Stimulated activated CD8-positive, alpha-beta memory T cell treated with anti-CD3 and anti-CD28 coated beads, Interleukin-15, amount 100 ng/mL, for 24 hours (primary cell): ENCODE results near the gene CYFIP1.

Source experiments
- DNase-seq: peaks from one replicate; pipeline ENCODE4 v3.0.0-alpha.2; 2020; ENCODE audit warnings: low read depth

The CYFIP1 gene

DNA sequence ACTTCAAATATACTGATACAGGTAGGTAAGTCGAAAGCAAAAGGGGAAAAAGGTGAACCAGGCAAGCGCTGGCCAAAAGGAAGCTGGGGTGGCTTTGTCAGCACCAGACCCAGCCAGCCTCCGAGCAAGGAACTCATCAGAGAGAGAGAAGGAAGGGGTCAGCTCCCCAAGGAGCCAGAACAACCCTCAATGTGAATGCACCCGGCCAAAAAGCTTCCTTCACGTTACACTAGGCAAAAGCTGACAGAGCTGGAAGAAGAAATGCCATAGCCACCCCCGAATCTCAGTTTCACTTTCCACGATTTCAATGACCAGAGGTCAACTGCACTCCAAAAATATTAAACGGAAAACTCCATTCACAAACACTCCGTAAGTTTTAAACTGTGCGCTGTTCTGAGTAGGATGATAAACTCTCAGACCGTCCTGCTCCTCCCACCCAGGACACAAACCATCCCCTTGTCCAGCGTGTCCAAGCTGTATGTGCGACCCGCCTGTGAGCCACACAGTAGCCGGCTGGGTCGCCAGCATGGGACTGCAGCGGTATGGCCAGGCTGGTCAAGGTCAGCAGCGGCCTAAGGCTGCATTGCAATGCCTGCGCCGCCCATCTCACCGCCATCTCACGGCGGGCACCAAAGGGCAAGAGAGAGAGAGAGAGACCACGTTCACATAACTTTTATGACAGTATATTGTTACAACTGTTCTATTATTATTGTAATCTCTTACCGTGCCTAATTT is 29.7 kb downstream of the CYFIP1 start:
- no peak for DNase-seq

GRCh38 chr15:22949074-22949547 is 31.1 kb downstream of the CYFIP1 start:
- no peak for DNase-seq

GRCh38 chr15:22948056-22948455 is 32.1 kb downstream of the CYFIP1 start:
- DNase-seq, result no peak

DNA sequence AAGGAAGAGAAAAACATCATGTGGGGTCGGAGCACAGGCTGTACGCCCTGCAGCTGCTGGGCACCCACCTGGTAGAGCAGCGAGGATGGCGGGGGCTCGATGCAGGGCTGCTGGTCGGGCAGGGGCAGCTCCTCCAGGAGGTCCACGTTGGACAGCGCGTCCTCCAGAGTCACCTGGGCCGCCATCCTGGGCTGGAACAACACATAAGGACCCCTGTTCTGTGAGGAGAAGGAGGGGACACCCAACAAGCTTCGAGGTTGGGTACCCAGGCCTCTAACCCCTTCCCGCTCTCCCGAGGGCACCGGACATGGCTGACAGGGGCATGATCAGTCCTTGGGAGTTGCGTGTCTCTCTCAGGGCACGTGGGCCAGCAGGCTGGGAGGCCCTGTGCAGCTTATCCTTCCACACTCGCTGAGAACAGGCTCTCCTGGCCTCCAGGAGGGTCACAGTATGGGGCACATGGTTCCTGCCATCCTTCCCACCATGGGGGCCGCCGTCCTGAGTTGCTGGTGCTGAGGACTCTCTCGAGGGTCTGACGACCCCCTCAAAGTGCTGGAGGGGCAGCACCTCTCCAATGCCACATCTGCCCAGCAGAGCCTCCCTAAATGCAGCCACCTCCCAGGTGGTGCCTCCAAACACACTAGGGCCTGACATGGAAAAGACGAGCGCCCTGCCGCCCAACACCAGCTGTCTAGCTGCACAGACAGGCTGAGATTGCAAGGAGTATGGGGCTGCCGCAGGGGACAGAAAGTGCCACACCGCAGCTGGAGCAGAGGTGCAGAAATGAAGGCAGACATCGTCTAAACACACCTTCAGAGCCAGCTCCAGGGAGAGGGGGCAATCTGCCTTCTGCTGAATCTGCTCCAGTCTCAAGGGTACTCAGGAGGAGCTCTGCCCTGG is 32.8 kb downstream of the CYFIP1 start:
- no peak for DNase-seq

GRCh38 chr15:22945071-22945470 is 35.1 kb downstream of the CYFIP1 start:
- no peak for DNase-seq

DNA sequence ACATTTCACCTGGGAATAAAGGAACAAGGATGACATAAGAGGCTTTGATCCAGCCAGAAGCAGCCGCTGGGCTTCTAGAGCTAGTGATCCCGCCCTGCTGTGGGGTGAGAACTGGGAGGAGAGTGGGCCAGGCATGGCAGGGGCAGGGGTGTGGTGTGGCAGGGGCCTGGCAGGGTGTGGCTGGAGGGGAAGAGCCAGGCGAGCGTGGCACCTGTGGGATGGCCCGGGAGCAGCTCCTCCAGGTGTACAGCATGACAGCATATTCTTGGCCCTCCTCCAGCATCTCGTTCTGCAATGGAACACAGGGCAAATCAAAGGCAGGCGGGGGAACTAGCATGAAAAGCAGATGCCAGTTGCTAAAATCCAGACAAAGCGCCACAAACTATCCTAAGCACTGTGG is 35.5 kb downstream of the CYFIP1 start:
- DNase-seq, result no peak

GRCh38 chr15:22942877-22943276 is 37.3 kb downstream of the CYFIP1 start:
- DNase-seq, result no peak

DNA sequence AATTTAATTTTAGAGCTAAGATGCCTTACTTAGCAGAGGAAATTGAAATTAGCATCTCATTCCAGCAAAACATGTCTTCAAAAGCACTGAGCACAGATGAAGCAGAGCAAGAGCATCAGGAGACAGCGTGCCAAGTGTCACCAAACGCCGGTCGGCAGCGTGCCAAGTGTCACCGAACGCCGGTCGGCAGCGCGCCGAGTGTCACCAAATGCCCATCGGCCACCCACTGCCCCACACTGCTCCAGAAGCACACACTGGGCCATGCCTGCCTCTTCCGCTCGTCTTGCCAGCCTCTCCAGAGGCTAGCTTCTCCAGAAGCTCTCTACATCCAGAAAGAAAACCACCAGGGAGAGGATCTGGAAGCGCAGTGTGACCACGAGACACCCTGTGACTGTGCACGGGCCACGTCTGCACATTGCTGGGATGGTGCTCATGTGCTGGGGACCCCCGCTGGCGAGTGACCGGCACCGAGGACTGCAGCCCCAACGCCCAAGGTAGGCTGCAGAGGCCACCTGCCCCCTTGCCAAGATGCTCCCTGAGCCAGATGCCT is 37.8 kb downstream of the CYFIP1 start:
- DNase-seq, result no peak

DNA sequence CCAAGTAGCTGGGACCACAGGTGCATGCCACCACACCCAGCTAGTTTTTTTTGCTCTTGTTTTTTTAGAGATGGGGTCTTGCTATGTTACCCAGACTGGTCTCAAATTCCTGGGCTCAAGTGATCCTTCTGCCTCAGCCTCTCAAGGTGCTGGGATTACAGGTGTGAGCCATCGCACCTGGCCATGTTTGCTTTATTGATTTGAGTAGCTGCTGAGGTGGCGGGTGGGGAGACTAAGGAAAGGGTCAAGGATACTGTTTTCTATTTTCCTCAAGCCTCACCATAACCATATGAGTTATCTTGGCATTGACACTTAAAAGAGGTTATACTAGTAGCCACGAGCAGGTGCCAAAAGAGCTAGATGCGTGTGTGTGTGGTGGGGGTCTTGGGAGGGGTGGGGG is 39.0 kb downstream of the CYFIP1 start:
- no peak for DNase-seq

GRCh38 chr15:22939652-22940061 is 40.5 kb downstream of the CYFIP1 start:
- DNase-seq, result no peak

DNA sequence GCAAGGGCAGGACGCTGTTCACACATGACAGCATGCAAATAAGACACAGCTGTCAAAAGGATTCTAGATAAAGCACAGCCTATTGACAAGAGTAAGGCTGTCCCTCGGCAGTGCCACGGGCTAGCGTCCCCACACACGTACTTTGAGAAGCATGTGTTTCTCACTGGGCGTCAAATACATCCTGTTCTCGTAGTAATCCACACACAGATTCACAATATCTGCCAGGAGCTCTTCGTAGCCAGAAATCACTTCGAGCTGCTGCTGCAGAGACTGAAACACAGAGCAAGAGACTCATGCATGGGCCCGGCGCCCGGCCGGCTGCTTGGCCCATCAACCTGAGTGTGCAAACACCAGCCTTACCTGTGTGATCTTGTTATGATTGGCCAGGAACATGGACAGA is 41.1 kb downstream of the CYFIP1 start:
- DNase-seq, result no peak

DNA sequence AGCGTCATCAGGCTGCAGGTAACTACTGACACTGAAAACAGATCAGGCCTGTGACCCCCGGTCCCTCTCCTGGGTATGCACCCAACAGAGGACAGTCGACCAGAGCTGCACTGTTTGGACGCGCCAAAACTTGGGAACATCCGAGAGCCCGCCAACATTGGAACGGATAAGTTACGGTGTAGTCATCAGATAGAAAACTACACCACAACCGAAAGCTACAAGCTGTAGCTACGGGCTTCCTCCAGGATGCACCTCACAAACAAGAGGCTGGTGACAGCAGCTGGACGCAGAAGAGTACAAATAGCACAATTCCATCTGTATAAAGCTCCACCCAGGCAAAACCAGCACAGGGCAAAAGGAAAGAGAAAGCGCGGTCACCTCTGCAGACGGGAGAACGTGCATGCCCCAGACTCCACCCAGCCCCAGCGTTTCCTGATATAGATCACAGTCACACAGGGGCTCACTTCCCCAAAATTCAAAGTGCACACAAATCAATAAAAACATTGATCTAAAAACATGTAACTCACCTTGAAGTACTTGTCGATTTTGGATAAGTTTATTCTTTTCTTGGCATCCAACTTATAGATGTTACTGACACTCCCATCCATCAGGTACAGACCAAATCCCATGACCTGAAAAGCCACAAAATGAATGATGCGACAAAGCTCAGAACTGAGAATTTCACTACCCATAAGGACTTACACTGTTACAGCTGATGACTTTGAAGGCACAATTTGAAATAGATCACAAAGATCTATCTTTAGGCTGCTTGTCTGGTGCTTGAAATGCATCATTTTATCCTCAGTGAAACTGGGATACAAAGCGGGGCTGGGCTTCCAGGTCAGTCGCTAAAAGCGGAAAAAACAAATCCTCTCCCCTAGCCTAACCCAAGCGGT is 43.3 kb downstream of the CYFIP1 start:
- no peak for DNase-seq

- DNase-seq, result no peak
These were observed 46.5 kb downstream of the CYFIP1 start for GRCh38 chr15:22933641-22934061.

DNA sequence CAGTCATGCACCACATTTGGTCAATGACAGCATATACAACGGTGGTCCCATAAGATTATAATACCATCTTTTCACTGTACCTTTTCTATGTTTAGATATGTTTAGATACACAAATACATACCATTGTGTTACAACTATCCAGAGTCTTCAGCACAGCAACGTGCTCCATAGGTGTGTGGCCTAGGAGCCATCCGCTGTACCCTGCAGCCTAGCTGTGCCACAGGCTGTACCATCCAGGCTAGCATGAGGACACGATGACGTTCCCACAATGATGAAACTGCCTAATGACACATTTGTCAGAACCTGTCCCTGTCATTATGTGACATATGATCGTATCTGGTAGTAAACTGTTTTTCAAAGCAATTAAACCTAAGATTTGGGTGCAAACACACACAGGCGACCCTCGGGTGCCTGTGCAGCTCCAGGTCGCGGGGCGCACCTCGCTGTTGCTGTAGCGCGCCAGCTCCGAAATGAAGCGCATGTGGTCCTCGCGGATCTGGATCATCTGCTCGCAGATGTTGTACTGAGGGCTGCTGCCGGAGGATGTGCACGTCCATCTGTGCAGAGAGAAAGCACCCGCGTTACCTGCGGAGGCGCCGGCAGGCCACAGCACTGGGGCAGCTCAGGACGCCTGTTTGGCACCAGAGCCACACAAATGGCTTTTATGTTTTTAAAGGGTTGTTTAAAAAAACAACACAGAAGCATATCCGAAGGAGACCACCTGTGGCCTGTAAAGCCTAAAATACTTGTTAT is 48.2 kb downstream of the CYFIP1 start:
- no peak for DNase-seq

GRCh38 chr15:22930782-22931484 is 49.2 kb downstream of the CYFIP1 start:
- no peak for DNase-seq

- no peak for DNase-seq
These were observed 52.4 kb downstream of the CYFIP1 start for GRCh38 chr15:22927761-22928160.

- DNase-seq, result no peak
These were observed 54.3 kb downstream of the CYFIP1 start for GRCh38 chr15:22925875-22926274.

DNA sequence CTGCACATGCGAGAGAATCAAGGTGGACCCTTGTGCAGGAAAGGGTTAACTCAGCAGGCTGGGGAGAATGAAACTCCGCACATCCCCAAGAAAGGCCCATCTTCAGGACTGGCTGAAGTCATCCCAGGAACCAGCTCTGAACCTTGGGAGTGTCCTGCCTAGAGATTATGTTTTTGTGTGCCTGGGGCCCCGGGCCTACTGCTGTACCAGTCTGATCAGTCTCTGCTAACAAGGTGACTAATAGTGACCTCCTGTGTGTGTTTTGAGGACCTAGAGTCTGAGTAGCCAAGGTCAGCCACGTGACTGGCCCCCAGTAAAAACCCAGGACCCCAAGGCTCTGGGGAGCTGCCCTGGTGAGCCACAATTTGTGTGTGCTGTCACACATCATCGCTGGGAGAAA is 58.2 kb downstream of the CYFIP1 start:
- no peak for DNase-seq

DNA sequence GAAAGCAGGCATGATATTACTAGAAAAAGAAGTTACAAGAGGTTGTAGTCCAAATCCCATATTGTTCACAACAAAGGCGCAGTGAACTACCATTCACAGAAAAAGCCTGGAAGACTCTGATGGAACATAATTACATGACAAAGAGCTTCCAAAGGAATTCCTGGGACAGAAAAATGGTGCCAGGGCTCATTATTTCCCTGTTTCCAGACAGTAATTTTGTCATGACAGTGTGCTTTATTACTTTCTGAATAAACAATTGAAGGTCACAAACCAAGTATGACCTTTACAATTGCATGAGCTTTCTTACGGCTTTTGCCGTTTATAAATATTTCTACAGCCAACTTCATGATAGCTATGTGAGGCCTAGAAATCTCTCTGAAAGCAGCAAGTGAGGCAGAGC is 61.0 kb downstream of the CYFIP1 start:
- no peak for DNase-seq

GRCh38 chr15:22918596-22919140 is 61.5 kb downstream of the CYFIP1 start:
- DNase-seq, result no peak
